Stimulated activated CD4-positive, alpha-beta T cell treated with anti-CD3 and anti-CD28 coated beads, Interleukin-2, amount 100 ng/mL, for 24 hours (primary cell): Measurements from ENCODE around the gene RBFOX2.
A peak's percentile ranks its signal among the peaks of the same experiment; 100 is the strongest.

Source experiments
- DNase-seq, 2 donors: peaks; one replicate each; pipeline ENCODE4 v3.0.0-alpha.2; 2020

The RBFOX2 gene

DNA sequence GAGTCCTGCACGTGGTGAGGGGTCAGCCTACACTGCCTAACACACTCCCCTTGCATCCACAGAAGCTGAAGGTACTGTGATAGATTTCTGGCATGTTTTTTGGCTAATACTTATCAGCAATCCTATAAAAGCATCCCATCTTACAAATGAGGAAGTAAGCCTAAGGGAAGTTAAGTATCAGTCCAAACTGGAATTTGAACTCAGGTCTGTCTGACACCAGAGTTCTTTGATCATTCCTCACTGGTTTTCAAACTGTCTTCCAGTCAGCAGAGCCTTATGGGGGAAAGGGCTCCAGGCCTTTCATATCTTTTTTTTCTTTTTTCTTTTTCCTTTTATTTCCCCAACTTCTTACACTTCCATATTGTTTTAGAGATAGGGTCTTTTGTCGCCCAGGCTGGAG lies 105.6 kb downstream of the RBFOX2 start:
- no peak for DNase-seq

DNA sequence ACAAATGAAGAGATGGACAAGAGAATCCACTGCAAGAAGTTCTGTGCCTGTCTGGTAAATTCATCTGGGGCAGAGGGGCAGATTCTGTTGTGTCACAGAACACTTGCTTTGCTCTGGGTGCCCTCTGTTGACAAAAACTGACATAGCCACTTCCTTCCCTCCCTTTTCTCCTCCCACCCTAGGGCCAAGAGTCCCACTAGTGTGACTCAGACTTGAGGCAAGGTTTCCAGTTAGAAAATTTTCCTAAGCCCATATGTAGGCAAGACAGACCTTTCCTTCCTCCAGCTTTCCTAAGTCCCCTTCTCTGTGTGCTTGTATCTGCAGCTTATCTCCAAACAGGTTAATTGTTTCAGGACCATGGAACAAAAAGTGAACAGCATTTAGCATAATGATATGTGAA lies 106.8 kb downstream of the RBFOX2 start:
- DNase-seq, result peak; percentile 19 to 42

DNA sequence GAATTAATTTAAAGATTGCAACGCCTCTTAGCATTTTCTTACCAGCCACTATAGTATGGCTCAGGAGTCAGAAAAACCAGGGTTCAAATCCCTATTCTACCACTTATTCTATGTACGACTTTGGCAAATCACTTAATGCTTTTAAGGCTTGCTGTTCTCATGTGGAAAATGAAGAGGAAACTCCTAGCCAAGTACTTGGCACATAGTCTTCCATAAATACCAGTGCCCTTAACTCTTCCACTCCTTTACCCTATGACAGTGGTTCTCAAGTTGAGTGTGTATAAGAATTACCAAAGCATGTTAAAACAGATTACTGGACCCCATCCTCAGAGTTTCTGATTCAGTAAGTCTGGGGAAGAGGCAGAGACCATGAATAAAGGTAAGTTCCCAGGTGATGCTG lies 107.6 kb downstream of the RBFOX2 start:
- no peak for DNase-seq

DNA sequence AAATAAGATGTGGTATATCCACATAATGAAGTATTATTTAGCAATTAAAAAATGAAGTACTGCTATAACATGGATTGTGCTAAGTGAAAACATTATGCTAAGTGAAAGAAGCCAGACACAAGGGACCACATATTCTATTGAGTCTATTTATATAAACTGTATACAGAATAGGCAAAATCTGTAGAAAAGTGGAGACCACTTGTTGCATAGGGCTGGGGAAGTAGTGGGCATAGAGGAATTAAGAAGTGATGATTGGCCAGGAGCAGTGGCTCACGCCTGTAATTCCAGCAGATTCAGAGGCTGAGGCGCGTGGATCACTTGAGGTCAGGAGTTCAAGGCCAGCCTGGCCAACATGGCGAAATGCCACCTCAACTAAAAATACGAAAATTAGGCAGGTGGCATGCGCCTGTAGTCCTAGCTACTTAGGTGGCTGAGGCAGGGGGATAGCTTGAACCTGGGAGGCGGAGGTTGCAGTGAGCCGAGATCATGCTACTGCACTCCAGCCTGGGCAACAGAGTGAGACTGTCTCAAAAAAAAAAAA lies 109.6 kb downstream of the RBFOX2 start:
- DNase-seq, result no peak

DNA sequence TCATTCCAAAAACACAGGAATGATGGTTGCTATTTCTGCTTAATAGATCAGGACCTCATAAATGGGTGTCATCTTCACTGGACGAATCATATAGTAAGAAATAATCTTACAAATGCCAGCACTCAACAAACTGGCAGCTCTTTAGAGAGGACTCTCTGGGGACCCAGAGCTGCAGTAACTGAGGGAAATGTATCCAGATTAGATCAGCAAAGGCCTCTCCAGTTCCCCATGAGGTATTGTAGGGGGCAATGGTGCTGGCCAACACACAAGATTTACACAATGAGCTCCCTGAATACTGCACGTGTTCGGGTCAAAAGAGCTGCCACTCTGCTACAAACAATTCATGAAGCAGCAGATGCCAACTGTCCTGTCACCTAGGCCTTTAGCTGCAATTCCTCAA lies 110.2 kb downstream of the RBFOX2 start:
- DNase-seq, result no peak

DNA sequence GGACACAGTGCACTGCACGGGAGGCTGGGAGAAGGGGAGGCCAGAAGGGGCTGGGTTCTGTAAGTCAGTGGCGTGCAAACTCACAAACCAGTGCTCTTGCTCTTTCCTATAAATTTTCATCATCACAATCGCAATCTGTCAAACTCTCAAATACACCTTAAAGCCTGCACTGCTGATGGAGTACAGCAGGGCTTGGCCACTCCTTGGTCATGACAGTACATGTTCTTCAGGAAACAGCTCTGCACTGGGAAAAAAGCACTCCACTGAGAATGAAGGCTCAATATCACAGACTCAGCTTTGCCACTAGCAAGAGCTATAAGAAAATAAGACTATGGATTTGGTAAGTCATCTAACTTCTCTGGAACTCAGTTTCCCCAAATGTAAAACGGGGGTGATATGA lies 111.0 kb downstream of the RBFOX2 start:
- DNase-seq, result no peak

DNA sequence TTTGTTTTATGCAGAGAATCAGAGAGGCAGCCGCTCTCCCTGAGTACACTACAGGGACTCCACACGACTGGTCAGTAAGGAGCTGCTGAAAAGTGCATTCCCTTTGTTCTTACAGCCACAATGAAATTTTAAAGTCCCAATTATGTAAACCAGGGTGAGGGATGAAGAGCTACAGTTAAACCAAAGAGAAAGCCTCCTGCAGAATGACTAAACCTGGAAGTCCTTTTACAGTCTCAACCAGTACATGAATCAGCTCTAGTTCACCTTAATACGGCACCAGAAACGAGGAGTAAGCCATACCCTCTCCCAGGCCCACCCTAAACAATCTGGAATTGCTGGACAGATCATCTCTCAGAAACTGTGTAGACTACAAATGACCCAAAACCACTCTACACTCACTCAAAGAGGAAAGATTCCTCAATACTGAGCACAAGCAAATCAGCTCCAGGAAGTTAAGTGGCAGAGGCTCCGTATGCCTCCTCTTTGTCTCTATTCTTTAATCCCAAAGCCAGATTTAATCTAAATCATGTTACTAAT lies 113.1 kb downstream of the RBFOX2 start:
- no peak for DNase-seq

DNA sequence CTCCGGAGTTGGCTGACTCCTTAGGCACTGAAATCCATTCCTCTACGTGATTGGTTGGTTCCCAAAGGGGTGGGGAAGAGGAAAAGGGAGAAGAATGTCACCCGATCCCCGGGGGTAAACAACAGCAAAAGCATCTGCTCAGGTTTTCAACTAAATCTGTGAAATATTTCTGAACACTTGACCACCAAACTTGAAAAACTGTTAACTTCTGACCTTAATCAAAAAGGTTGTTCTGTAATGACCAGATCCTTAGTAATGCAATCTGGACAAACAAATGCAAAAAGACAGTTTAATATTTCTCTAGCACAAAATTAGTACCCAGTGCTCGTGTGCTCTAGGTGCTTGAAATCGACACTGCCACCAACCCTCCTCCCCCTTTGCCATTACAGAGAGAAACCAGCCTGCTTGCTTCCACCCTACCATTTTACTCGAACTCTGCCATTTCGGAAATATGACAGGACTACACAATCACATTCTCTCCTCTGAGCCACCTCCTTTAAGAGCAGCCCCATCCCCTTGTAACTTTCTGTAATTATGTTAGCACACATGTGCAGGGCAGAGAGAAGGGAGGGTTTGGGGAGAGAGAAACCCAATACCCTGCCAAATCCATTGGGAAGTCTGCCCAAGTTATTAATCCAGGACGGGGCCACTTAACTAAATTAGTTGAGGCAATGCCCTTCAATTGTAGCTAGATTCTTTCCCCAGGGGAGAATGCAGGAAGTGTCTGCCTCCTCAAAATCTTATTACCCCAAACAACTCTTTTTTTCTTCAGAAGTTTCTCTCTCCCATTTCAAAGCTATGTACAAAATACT lies 113.8 kb downstream of the RBFOX2 start:
- DNase-seq, result no peak

DNA sequence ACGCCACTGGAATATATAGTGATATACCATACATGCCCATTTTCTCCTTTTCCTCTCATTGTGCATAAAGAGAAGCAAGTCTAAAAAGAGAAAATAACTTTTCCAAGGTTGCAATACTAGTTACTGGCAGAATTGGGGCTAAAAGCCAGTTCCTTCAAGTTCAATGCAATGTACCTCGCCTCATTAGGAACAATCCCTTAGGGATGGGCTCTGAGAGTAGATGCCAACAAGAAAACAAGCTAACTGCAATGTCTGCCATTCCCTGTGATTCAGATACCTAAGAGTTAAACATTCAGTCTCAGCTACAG lies 114.3 kb downstream of the RBFOX2 start:
- DNase-seq, result no peak

DNA sequence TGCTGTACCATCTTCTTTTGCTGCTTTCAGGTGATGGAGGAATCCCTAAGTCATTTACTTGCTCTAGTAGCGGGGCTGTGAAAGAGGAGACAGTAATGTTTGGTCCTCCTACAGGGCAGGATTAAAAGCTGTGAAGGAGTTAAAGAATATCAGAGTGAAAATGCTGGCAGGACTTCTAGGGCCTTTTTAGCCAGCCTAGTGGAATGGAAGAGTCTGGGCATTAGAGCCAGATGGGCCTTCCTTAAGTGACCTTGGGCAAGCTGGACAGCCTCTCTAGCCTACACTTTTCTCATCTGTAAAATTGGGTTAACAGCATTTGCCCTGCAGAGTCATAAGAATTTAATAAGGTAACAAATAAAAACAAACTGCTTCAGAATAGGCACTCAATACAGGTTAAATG lies 114.7 kb downstream of the RBFOX2 start:
- DNase-seq, result no peak

DNA sequence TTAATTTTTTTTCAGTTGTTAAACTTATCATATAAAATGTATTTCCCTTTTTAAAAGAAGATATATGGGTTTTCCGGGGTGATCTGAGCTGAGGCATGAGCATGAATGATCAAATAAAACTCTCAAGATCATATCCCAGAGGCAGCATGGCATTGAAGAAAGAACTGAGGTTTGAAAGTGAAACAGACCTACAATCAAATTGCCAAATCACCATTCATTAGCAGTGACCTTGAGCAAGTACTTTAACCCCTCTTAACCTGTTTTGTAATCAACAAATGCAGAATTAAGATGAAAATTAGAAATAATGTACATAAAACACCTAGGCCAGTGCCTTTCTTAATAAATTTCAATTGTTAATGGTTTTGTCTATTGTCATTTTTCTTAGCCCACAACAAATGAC lies 116.0 kb downstream of the RBFOX2 start:
- DNase-seq, result no peak

DNA sequence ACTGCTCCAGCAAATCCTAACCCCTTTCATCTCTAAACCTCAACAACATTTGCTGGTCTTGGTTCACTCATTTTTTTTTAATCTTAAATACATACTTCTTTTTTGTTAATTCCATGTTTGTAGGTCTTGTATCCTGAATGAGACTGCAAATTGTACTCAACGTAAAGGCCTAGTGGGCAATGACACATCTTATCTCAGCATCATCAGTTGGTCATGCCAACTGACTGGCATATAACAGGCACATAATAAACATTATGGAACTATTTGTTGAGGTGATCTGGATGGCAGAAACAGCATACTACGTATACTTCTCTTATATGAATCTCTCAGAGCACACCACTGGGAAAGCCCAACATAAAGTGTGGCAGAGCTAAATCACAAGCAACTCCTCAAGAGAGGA lies 116.7 kb downstream of the RBFOX2 start:
- DNase-seq, result no peak

DNA sequence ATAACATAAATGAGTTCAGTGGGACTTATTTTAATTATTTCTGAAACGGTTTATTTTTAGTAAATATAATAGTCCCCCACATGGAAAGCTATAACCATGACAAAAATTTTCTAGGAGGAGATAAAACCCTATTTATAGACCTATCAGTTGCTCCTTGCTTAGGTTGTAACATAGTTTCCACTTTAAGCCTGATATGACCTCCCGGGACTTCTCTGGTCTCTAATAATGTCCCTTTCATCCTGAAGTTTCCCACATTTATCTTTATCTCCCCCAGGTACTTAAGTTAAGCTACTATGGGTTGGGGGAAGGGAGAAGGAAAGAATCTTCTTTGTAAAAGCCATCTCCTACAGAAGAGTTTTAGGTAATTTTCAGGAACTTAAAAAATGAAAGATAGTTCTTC lies 117.7 kb downstream of the RBFOX2 start:
- no peak for DNase-seq

DNA sequence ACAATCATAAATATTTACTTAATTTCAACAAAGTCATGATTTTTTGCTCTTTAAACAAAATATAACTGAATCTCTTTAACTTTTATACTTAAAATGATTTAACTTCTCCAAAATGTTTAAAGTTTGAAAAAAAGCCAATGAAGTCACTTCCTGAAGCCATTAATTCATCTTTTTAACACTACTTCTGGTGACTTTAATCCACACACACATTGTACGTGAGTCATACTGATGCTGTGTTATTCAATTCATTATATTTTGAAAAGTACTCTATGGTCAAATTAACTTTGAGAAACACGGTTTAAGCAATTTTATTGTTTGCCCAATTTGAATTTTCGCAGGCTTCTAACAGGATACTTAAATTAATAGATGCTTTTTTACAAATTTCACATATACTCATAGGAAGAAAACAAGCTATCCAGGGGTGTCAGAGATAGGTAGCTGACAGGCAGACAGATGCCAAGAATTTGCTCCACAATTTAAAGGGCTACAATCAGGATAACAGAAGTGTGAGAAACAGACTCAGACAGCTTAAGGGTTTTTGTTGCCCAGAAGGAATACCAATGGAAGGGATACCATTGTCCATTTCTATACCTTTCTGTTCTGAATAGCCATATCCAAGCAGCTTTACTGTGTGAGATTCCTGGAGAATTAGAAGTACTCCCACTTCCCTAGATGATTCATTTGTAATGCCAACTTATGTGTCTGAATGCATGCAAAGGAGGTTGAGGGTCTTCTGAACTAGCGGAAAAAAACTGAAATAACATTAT lies 118.4 kb downstream of the RBFOX2 start:
- no peak for DNase-seq

DNA sequence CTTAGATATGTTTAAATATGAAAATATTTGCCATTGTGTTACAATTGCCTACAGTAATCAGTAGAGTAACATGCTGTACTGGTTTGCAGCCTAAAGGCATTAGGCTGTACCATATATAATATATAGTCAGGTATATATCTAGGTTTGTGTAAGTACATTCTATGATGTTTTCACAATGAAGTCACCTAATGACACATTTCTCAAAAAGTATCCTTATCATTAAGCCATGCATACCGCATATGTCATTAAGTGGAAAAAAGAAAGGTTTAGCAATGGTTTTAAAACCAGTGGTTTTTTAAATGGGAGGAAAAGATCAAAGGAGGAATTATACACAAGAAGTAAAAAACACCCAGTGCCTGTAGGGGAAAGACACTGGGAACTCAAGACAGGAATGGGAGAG lies 122.7 kb downstream of the RBFOX2 start:
- no peak for DNase-seq

DNA sequence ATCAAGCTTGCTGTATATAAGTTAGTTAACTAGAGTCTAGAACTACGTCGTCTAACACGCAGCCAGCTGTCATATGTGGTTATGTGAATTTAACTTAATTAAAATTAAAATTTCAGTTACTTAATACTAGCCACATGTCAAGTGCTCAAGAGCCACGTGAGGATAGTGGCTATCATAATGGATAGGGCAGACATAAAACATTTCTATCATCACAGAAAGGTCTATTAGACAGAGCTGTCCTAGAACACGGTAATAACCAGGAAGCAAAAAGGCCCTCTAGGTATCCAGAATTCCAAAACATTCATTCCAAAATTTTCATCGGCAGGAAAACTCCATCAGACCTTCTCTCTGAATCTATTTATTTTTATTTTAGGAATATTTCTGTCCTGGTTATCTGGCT lies 123.9 kb downstream of the RBFOX2 start:
- no peak for DNase-seq

DNA sequence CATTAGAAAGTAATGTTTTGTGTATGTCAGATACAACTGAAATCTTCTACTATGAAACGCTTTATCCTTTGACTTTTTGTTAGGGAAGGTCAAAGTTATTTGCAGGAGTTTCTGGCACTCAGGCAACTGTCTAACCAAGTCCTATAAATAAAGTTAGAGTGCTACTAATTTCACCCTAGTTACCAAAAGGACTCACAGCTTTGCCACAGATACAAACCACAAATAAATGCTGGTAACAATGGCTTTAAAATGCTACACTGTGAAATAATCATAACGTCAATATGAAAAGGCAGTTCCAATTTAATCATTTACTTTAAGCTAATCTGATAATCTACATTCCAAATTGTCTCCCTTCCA lies 124.3 kb downstream of the RBFOX2 start:
- DNase-seq, result no peak

DNA sequence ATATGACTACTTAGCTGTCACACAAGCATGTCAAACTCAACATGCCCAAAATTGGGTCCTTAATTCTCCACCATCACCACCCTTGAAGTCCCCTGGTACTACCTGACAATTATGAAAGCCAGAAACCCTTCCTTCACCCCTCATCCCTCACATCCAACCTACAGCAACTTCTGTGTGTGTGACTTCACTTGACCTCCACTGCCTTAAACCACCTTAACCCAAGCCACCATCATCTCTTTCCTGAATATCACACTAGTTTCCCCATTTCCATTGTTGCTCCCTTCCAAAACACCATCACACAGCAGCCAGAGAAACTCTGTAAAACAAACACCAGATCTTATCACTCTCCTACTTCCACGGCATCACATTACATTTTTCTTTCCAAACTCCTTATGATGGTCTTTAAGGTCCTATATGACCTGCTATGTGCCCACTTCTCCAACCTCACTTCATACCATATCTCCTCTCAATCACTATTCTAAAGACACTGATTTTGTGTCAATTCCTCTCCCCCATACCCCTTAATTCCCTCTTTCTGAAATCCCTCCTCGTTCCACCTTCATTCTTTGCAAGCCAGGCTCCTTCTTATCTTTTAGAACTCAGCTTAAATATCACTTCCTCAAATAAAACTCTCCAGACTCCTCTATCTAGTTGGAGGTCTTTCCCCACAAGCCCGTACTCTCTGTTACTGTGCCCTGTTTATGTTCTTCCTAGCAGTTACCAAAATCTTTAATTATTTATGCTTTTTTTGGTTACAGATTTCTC lies 124.9 kb downstream of the RBFOX2 start:
- no peak for DNase-seq

DNA sequence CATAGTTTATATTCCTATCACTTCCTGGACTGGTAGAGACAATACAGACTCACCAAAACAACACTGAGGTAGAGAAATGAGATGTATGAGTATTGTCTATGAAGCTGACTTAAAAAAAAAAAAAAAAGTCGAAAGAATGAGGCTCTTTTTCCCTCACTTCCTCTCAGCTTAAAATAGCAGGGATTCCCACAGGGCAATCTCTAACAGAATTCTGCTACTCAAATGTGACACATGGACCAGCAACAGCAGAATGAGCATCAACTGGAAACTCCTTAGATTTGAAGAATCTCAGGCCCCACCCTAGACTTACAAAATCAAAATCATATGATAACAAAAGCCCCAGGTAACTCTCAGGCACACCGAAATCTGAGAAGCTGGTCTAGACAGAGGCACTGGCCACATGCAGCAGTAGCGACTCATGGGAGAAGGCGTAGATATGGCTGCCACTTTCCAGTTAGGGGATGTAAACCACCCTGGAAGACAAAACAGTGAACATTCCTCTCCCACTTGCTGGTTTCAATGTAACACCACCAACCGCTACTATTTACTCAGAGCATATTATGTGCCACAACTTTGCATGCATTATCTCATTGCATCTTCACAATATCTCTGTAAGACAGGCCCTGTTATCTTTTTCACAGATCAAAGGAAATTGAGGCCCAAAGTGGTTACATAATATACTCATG lies 128.0 kb downstream of the RBFOX2 start:
- DNase-seq, result peak in 1 of 2 donors; percentile 24

DNA sequence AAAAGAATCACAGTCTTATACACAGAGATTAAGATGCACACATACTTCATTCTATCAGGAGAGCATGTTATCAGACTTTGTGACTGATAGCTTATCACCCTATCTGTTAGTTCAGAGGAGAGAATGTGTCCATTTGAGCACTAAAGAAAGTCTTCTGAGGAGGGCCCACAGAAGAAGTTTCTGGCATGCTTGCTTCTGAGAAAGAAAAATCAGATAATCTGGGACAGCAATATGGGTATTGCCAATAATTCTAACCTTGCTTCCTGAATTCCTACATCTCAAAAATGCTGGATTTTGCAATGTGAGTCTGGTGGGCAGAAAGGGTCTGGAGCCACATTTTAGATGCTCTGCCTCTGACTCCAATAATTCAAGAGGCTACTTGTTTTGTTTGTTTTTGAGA lies 128.9 kb downstream of the RBFOX2 start:
- DNase-seq, result no peak

DNA sequence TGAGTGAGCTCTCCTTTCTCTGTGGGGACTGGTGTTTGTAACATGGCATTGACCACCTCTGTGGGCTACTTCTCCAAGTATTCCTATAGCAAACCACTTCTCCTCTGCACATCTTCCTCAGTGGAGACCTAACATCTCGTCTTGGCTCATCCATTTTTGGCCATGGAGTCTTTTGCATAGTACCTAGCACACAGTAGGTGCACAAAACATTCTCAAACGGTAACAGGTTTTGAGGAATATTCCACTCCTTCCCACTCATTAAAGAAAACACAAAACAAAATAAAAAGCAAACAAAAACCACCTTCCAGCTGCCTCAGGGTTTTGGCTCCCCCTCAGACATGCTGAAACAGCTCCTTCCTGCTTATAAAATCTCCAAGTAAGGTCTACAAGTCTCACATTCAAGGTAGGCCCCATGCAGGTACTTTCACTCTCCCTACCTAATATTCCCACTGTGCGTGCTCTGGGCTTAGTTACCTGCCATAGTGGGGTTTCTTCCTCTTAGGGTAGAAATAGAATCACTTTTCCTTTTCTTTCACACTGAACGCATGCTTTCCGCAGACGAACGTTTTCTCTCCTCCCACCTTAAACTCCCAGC lies 132.4 kb downstream of the RBFOX2 start:
- no peak for DNase-seq

DNA sequence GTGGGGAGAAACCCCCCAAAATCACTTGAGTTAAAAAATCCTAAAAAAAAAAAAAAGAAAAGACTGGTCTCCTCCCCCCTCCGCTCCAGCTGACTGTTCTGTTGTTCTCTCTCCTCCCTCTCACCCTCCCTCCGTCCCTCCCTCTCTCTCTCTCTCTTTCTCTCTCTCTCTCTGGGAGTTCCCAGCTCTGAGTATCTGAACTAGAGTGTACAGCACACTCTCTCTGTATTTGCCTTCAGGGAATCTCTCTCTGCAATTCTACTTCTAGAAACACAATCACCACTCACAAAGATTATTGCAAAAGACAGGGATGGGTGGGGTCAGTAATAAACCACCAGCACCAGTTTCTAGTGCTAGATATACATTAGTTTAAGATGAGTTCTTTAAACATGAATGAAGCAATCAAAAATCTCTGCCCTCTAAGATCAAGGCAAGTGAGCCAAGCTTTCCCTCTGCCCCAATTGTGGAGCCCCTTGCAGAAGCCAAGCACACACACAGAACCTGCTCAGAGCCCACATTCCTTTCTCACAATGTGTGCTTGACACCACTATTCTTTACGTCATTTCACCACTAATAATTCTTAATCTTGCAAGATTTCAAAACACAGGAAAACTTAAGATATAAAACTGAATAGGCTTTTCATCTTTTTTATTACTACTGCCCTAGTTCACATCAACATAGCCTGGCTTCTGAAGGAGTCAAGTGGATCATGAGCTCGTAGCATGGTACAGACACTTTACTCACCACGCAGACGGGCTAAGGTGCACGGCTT lies 133.5 kb downstream of the RBFOX2 start:
- DNase-seq, result no peak
